Measurements from ENCODE around the gene ADSL.

GRCh38 chr22:40419718-40420117 is 73.4 kb downstream of the ADSL start:
- TF ChIP-seq XRCC5 (IDR thresholded peaks at IDR 0.05; ENCODE audit: low read depth, low read length) (no peak), BHLHE40 (IDR thresholded peaks at IDR 0.05; ENCODE audit: low read length) (no peak), LARP7 (IDR thresholded peaks at IDR 0.05) (no peak), EZH2 (IDR thresholded peaks at IDR 0.05; ENCODE audit: borderline replicate concordance, low read depth, low read length) (no peak)
- TF ChIP-seq, protein P1, sequence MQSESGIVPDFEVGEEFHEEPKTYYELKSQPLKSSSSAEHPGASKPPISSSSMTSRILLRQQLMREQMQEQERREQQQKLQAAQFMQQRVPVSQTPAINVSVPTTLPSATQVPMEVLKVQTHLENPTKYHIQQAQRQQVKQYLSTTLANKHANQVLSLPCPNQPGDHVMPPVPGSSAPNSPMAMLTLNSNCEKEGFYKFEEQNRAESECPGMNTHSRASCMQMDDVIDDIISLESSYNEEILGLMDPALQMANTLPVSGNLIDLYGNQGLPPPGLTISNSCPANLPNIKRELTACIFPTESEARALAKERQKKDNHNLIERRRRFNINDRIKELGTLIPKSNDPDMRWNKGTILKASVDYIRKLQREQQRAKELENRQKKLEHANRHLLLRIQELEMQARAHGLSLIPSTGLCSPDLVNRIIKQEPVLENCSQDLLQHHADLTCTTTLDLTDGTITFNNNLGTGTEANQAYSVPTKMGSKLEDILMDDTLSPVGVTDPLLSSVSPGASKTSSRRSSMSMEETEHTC (IDR thresholded peaks at IDR 0.05), result no peak
- TF ChIP-seq, protein P2, sequence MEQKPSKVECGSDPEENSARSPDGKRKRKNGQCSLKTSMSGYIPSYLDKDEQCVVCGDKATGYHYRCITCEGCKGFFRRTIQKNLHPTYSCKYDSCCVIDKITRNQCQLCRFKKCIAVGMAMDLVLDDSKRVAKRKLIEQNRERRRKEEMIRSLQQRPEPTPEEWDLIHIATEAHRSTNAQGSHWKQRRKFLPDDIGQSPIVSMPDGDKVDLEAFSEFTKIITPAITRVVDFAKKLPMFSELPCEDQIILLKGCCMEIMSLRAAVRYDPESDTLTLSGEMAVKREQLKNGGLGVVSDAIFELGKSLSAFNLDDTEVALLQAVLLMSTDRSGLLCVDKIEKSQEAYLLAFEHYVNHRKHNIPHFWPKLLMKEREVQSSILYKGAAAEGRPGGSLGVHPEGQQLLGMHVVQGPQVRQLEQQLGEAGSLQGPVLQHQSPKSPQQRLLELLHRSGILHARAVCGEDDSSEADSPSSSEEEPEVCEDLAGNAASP (IDR thresholded peaks at IDR 0.05), result no peak

All from K562 (cell line).